GM12878 (cell line): ENCODE results near the gene EMC6. TPM values are rescaled to one million over a fixed set of nuclear protein-coding genes. Genes with fewer than 3 reads are reported as not detected.

Source experiments
- ATAC-seq: fragments of 200-7000 bp; cut with Tn5 transposase; 3 replicates; pipeline ENCODE4 v1.9.1; 2020; ENCODE audit warnings: mild to moderate bottlenecking, moderate library complexity
- BruUV-seq: library from RNA; stranded (reverse); fragments of 400-500 nt; replicated peaks from 2 replicates; lab custom pipeline; 2021; lab: Mats Ljungman, UMichigan
- CTCF ChIA-PET: fragments of 300-600 bp; sonication (Branson Sonifier 250); formaldehyde crosslinking; extraction: SDS; loops from one replicate; lab custom pipeline; 2021; ENCODE audit warnings: inconsistent platforms; lab: Yijun Ruan, JAX
- POLR2A ChIA-PET: fragments of 350-600 bp; formaldehyde crosslinking; extraction: SDS; loops from one replicate; lab custom pipeline; 2021; ENCODE audit warnings: inconsistent platforms; lab: Charles Lee
- RAD21 ChIA-PET: fragments of 300-600 bp; sonication (Branson Sonifier 250); formaldehyde crosslinking; loops from one replicate; lab custom pipeline; 2023; ENCODE audit warnings: antibody characterized with exemption; ENCODE audit not compliant: unreplicated experiment; lab: Charles Lee
- SMC1A ChIA-PET: fragments of 300-600 bp; sonication (Branson Sonifier 250); formaldehyde crosslinking; loops from one replicate; lab custom pipeline; 2023; ENCODE audit not compliant: unreplicated experiment, uncharacterized antibody; lab: Charles Lee
- DNase-seq: peaks from one replicate; pipeline ENCODE4 v3.0.0-alpha.2; 2011; ENCODE audit warnings: low read depth, low spot score
- FAIRE-seq: peaks from 3 replicates; lab custom pipeline; 2011; peaks lifted over from hg19 to GRCh38; lab: Jason Lieb, UNC
- H2AFZ ChIP-seq: 2 replicates; pipeline ENCODE4 v1.6.0; 2011; ENCODE audit warnings: low read depth, low read length, control low read depth; ENCODE audit not compliant: control insufficient read depth
- H3K27ac ChIP-seq: 2 replicates; pipeline ENCODE4 v1.5.1; 2011; ENCODE audit warnings: control low read depth; ENCODE audit not compliant: control insufficient read depth, insufficient read depth
- H3K27me3 ChIP-seq, 2 experiments: replicated peaks in 1 of 2; 2 replicates each; pipeline versions ENCODE4 v1.6.0 to v1.6.1; 2011; ENCODE audit warnings: low read length in 1 of 2; ENCODE audit not compliant: control insufficient read depth in 2 of 2, insufficient read depth in 2 of 2
- H3K36me3 ChIP-seq, 2 experiments: 2 replicates each; pipeline ENCODE4 v1.5.1; 2011; ENCODE audit warnings: low read length in 1 of 2; ENCODE audit not compliant: control insufficient read depth in 2 of 2, insufficient read depth in 2 of 2
- H3K4me1 ChIP-seq: 2 replicates; pipeline ENCODE4 v1.6.1; 2011; ENCODE audit warnings: mild to moderate bottlenecking, low read length, moderate library complexity, mixed read lengths; ENCODE audit not compliant: control insufficient read depth, insufficient read depth
- H3K4me2 ChIP-seq: 2 replicates; pipeline ENCODE4 v1.6.0; 2011; ENCODE audit warnings: control low read depth; ENCODE audit not compliant: control insufficient read depth, insufficient read depth
- H3K4me3 ChIP-seq: fragments of 200-600 bp; sonication (generic); 2 replicates; pipeline ENCODE4 v1.5.1; 2016
- H3K79me2 ChIP-seq: 2 replicates; pipeline ENCODE4 v1.6.0; 2011; ENCODE audit warnings: low read length; ENCODE audit not compliant: control insufficient read depth, insufficient read depth
- H3K9ac ChIP-seq: 2 replicates; pipeline ENCODE4 v1.8.0; 2011; ENCODE audit warnings: low read length, control low read depth, mixed read lengths; ENCODE audit not compliant: control insufficient read depth, insufficient read depth
- H3K9me3 ChIP-seq: replicated peaks from 3 replicates; pipeline ENCODE4 v1.5.1; 2011; ENCODE audit warnings: mild to moderate bottlenecking, low read length; ENCODE audit not compliant: control insufficient read depth, insufficient read depth
- H4K20me1 ChIP-seq: 2 replicates; pipeline ENCODE4 v1.6.0; 2011; ENCODE audit not compliant: control insufficient read depth, insufficient read depth
- CTCF ChIP-seq, 3 experiments: IDR thresholded peaks in 2 of 3; conservative IDR thresholded peaks in 1 of 3; 2 replicates each; pipeline ENCODE4 v1.5.1; 2011; ENCODE audit warnings: low read depth in 3 of 3, low read length in 3 of 3, mild to moderate bottlenecking in 3 of 3, control low read depth in 2 of 3, moderate library complexity in 2 of 3, inconsistent platforms in 1 of 3, mixed read lengths in 1 of 3; ENCODE audit not compliant: control insufficient read depth in 2 of 3, insufficient read depth in 1 of 3; ENCODE audit errors: extremely low read depth in 1 of 3
- RAD21 ChIP-seq: IDR thresholded peaks from 2 replicates; pipeline ENCODE4 v1.6.1; 2011; ENCODE audit warnings: mild to moderate bottlenecking, low read depth, low read length, moderate library complexity; ENCODE audit not compliant: insufficient read depth
- SIX5 ChIP-seq: IDR thresholded peaks from 2 replicates; pipeline ENCODE4 v1.6.1; 2011; ENCODE audit warnings: mild to moderate bottlenecking, low read depth, low read length, moderate library complexity; ENCODE audit not compliant: severe bottlenecking
- SMC3 ChIP-seq: IDR thresholded peaks from 2 replicates; pipeline ENCODE4 v1.6.1; 2011; ENCODE audit warnings: low read length, improper control_type of control experiment, borderline replicate concordance
- ZNF274 ChIP-seq: IDR thresholded peaks from one replicate; pipeline ENCODE4 v1.8.0; 2011; ENCODE audit not compliant: insufficient read length, insufficient read depth
- WGBS: methylation state at CpG from one replicate; pipeline ENCODE4 v1.1.6; 2016; ENCODE audit warnings: low lambda C conversion rate; ENCODE audit not compliant: insufficient replicate concordance, insufficient coverage; ENCODE audit errors: missing lambda C conversion rate; 5-methylcytosine and 5-hydroxymethylcytosine counted together
- in situ Hi-C: fragments of 300-500 bp; cut with MboI; formaldehyde crosslinking; loops from 9 replicates; pipeline ENCODE4 v1.14.3; 2018; ENCODE audit warnings: mixed read lengths
- intact Hi-C: fragments of 100-400 bp; cut with micrococcal nuclease; formaldehyde crosslinking; loops from one replicate; pipeline ENCODE4 v1.14.2; 2022; ENCODE audit not compliant: unreplicated experiment
- polyA plus RNA-seq, 11 experiments: library from polyadenylated mRNA; depleted of rRNA in 4 of 11; unstranded in 6 of 11; stranded (reverse) in 5 of 11; fragments of >200 nt; fragmentation: Nextera tagmentation in 4 of 11; fragmentation: Illumina TruSeq in 1 of 11; extraction: Ambion mirVana in 4 of 11; extraction: Trizol in 1 of 11; gene quantifications; 1 replicate in 1 of 11; 2 replicates in 10 of 11; pipeline versions ENCODE4 v1.2.1 to v1.2.3, GENCODE V29; 2011 to 2016; ENCODE audit warnings: inconsistent platforms in 2 of 11, missing spikeins in 2 of 11, low read depth in 1 of 11
- total RNA-seq, 4 experiments: library from RNA; depleted of rRNA in 3 of 4; stranded (reverse); fragments of >200 nt in 3 of 4; fragmentation: Illumina TruSeq in 1 of 4; extraction: Trizol in 1 of 4; gene quantifications; 2 replicates each; pipeline versions ENCODE4 v1.2.1 to v1.2.3, GENCODE V29; 2013 to 2021

Gene EMC6
- total and polyA plus RNA-seq, 10 of the 15 experiments (the other 5 are each of a cell fraction or from before 2014, with no cell fraction given), result 5.1 to 172 (median 35.9) TPM

DNA sequence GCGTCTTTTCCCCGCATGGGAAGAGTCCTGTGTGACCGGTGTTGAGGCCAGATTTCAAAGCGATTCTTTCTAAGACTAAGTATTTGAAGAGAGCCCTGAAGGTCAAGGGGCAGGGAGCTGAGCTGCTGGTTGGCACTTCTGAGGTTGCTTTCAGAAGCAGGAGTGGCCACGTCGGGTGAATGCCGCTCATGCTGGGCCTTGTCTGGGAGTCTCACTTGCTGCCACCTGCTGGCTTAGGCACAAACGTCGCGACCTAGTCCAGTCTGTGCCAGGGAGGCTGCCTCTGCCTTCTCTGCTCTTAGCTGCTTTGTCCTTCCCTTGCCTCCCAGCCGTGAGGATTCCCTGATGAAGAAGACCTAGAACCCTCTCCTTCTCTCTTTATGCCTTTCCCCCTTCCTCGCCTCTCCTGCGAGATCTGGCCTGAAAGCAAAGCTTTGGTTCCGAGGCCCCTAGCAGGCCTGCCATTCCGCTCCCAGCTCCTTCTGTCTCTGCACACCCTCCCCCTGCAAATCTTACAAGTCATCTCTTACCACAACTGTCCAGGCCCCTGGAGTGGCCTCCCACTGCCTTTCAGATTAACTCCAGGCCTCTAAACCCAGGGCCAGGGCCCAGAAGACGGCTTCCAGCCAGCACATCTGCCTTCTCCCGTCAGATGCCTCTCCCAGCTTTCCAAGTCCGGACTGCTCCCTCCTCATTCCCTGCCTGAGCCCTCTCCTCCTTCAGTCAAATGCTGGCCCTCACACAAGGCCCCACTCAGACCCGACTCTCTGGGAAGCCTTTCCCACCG, 20.6 kb upstream of the EMC6 start:
- ChIA-PET RAD21 (interaction anchor here (2.2 kb wide), 1 partner anchor 12 kb away, joined by 9 read pairs; the partner anchor contains the start of genes CTNS and SHPK), CTCF (interaction anchor here (1.0 to 2.4 kb wide), 5 partner anchors 11 to 90 kb away, joined by 4 to 14 read pairs (median 10); partner anchors contain the start of genes CTNS and SHPK), SMC1A (interaction anchor here (2.3 kb wide), 1 partner anchor 46 kb away, joined by 8 read pairs; no protein-coding TSS in a partner anchor), POLR2A (interaction anchor here (1.0 kb wide), 1 partner anchor 12 kb away, joined by 3 read pairs; the partner anchor contains the start of genes CTNS and SHPK)
- WGBS, result 70% methylated on average over 20 of the region's 20 CpGs
- TF ChIP-seq SMC3 (peak; percentile 47), ZNF274 (no peak), CTCF (IDR thresholded peaks at IDR 0.05 in 2 of 3, conservative IDR thresholded peaks at IDR 0.05 in 1 of 3; ENCODE audit: control insufficient read depth in 2 of 3, extremely low read depth in 1 of 3, insufficient read depth in 1 of 3, low read depth in 3 of 3, low read length in 3 of 3) (peak; percentile 48 to 63 (median 49)), SIX5 (no peak), RAD21 (peak; percentile 40)
- Histone ChIP-seq H3K4me1 (peaks cover 4% of the 10 kb centered on the region), H3K9ac (no peak overlapping the region), H3K4me2 (no peak overlapping the region), H3K9me3 (no peaks in the 10 kb centered on the region), H4K20me1 (no peaks in the 10 kb centered on the region), H2AFZ (no peak overlapping the region), H3K27ac (no peak overlapping the region), H3K27me3 (no peaks in the 10 kb centered on the region), H3K4me3 (no peak overlapping the region), H3K36me3 (no peaks in the 10 kb centered on the region), H3K79me2 (no peaks in the 10 kb centered on the region)
- ATAC-seq (peak; percentile 87), DNase-seq (no peak), FAIRE-seq (peak; percentile 81)
- intact Hi-C loops, result loop anchor here (2.0 to 10.0 kb wide), 2 partner anchors 45 to 603 kb away; no protein-coding TSS in a partner anchor
- no TSS peak for BruUV-seq
- in situ Hi-C loops, result no loop called here
